Activated CD8-positive, alpha-beta T cell treated with anti-CD3 and anti-CD28 coated beads for 36 hours (primary cell): ENCODE results near the gene HLF. TPM values are rescaled to one million over a fixed set of nuclear protein-coding genes. Genes with fewer than 3 reads are reported as not detected.

Experiments
- ATAC-seq: fragments of 200-7000 bp; cut with Tn5 transposase; one replicate; pipeline ENCODE4 v1.10.0; 2021; ENCODE audit warnings: mild to moderate bottlenecking, moderate library complexity
- CTCF ChIA-PET: fragments of 350-600 bp; sonication (Branson Sonifier 250); formaldehyde crosslinking; loops from one replicate; lab custom pipeline; 2021; ENCODE audit warnings: antibody characterized with exemption; lab: Charles Lee
- POLR2A ChIA-PET: fragments of 350-600 bp; sonication (Branson Sonifier 250); formaldehyde crosslinking; loops from one replicate; lab custom pipeline; 2021; ENCODE audit warnings: antibody characterized with exemption; lab: Charles Lee
- DNase-seq: peaks from one replicate; pipeline ENCODE4 v3.0.0-alpha.2; 2020
- H3K27ac Mint-ChIP-seq: one replicate; pipeline ENCODE4 v1.8.0; 2021; ENCODE audit warnings: mild to moderate bottlenecking, mixed read lengths
- H3K27me3 Mint-ChIP-seq: one replicate; pipeline ENCODE4 v1.8.0; 2021; ENCODE audit warnings: mixed read lengths
- H3K36me3 Mint-ChIP-seq: one replicate; pipeline ENCODE4 v1.8.0; 2021; ENCODE audit warnings: low read depth, mixed read lengths
- H3K4me1 Mint-ChIP-seq: one replicate; pipeline ENCODE4 v1.8.0; 2021; ENCODE audit warnings: low read depth, mixed read lengths
- H3K4me3 Mint-ChIP-seq: one replicate; pipeline ENCODE4 v1.8.0; 2021; ENCODE audit warnings: mild to moderate bottlenecking, moderate library complexity, mixed read lengths
- H3K9me3 Mint-ChIP-seq: one replicate; pipeline ENCODE4 v1.8.0; 2021; ENCODE audit warnings: mixed read lengths
- intact Hi-C: fragments of 100-400 bp; cut with micrococcal nuclease; formaldehyde crosslinking; loops from one replicate; pipeline ENCODE4 v1.10.0; 2022
- total RNA-seq, 2 experiments: library from RNA; stranded (reverse); gene quantifications; one replicate each; pipeline ENCODE4 v1.2.3, GENCODE V29; 2021
- TF ChIP-seq, protein P1 (sequence below): fragments of 200-600 bp; IDR thresholded peaks from one replicate; pipeline ENCODE4 v1.8.0; 2022; ENCODE audit warnings: antibody characterized with exemption, mild to moderate bottlenecking

HLF gene
- total RNA-seq, 2 experiments from 2014 or later: 0.25 to 0.72 TPM

DNA sequence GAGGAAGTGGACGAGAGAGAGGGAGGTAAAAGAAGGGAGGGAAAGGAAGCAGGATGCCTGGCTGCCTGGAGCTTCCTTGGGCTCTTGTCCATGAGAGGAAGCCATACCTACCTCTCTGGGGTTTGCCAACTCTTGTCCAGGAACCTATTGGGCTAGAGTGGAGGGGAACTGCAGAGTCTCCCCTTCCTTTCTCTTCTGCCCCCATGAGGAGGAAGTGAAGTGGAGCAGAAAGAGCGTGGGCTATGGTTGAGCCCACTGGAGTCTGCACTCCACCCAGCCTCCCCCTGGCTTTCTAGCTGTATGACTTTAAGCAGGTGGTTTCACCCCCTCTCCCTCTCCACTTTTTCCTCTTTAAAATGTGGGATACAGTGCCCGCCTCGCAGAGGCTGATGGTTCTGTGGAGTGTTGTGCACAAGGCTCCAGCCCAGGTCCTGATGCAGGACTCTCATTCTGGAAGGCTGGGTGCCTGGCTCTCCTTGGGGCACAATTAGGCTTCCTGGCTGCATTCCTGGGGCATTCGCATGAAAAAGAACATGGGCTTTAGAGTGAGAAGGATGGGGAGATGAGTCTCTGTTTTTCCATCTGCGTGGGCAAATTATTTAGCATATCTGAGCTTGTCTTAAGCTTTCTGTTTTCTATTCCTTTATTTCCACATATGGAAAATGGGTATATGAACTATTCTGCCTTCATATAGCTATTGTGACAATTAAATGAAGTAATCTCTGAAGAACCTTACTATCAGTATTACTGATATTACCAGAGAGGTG lies 40.7 kb downstream of the HLF start:
- H3K27ac Mint-ChIP-seq: no peak overlapping the region
- DNase-seq (no peak), ATAC-seq (no peak)
- intact Hi-C loops: no loop called here
- no peak overlapping the region for H3K4me3 Mint-ChIP-seq
- ChIA-PET POLR2A (interaction anchor here (0.6 kb wide), 1 partner anchor 1783 kb away, joined by 3 read pairs; no protein-coding TSS in a partner anchor), CTCF (no interaction called here)
- TF ChIP-seq, protein P1, sequence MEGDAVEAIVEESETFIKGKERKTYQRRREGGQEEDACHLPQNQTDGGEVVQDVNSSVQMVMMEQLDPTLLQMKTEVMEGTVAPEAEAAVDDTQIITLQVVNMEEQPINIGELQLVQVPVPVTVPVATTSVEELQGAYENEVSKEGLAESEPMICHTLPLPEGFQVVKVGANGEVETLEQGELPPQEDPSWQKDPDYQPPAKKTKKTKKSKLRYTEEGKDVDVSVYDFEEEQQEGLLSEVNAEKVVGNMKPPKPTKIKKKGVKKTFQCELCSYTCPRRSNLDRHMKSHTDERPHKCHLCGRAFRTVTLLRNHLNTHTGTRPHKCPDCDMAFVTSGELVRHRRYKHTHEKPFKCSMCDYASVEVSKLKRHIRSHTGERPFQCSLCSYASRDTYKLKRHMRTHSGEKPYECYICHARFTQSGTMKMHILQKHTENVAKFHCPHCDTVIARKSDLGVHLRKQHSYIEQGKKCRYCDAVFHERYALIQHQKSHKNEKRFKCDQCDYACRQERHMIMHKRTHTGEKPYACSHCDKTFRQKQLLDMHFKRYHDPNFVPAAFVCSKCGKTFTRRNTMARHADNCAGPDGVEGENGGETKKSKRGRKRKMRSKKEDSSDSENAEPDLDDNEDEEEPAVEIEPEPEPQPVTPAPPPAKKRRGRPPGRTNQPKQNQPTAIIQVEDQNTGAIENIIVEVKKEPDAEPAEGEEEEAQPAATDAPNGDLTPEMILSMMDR: no peak
- H3K27me3 Mint-ChIP-seq: peaks cover 10% of the 10 kb centered on the region
- H3K36me3 Mint-ChIP-seq: no peaks in the 10 kb centered on the region
- no peaks in the 10 kb centered on the region for H3K9me3 Mint-ChIP-seq
- H3K4me1 Mint-ChIP-seq: no peaks in the 10 kb centered on the region

DNA sequence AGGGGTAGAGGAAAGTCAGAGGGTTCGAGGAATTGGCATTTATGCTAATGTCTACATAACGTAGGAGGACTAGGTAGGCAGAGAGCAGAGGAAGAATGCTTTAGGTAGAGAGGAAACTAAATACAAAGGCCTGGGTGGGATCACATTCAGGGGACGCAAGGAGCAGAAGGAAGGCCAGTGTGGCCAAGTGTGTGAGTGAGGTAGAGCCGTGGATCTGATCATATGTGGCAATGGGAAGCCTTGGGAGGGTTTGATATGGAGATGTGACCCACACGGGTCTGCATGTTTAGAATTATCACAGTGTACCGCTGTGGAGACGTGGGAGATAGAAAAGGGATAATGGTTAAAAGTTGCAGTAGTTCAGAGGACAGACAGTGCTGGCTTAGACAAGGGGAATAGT lies 43.1 kb downstream of the HLF start:
- no peaks in the 10 kb centered on the region for H3K9me3 Mint-ChIP-seq
- H3K4me3 Mint-ChIP-seq: no peak overlapping the region
- CTCF ChIA-PET: no interaction called here
- no peak for DNase-seq
- ATAC-seq: no peak
- TF ChIP-seq, protein P1: no peak
- H3K4me1 Mint-ChIP-seq: no peaks in the 10 kb centered on the region
- intact Hi-C loops: no loop called here
- no peaks in the 10 kb centered on the region for H3K36me3 Mint-ChIP-seq
- H3K27me3 Mint-ChIP-seq: peaks cover 13% of the 10 kb centered on the region
- POLR2A ChIA-PET: no interaction called here
- no peak overlapping the region for H3K27ac Mint-ChIP-seq

DNA sequence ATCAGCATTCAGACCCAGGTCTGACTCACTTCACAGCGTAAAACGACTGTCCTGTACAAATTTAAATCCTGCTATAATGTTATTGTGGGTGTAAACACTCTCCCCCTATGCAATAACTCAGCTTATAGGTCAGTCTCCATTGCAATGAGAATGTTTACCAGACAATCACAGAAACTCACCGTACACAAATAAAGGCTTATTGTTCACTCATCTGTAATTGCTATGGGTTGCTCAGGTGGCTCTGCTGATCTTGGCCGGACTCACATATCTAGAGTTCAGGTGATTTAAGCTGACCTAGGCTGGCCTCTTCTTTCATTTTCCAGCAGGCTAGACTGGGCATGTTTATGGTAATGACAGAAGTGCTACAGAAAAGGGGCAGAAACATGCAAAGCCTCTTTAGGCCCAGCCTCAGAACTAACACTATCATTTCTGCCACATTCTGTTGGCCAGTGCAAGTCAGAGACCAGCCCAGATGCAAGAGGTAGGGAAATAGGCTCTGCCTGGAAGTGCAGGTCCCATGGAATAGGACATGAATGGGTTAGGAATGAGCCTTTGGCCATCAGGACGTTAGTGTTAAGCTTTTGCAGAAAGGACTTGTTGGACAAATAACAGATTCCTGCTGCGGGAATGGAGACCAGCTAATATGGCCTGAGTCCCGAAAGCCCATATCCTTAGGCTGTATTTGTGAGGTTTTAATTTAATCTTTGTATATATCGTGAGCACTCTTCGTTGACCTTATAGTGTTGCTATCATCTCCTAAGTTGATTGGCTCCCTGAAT lies 44.0 kb downstream of the HLF start:
- Mint-ChIP-seq H3K9me3 (no peaks in the 10 kb centered on the region), H3K36me3 (no peaks in the 10 kb centered on the region), H3K27ac (no peak overlapping the region), H3K4me1 (no peaks in the 10 kb centered on the region), H3K4me3 (no peak overlapping the region), H3K27me3 (peaks cover 19% of the 10 kb centered on the region)
- ChIA-PET CTCF (interaction anchor here (1.2 kb wide), 1 partner anchor 66 kb away, joined by 3 read pairs; no protein-coding TSS in a partner anchor), POLR2A (no interaction called here)
- intact Hi-C loops: no loop called here
- ATAC-seq (no peak), DNase-seq (no peak)
- TF ChIP-seq, protein P1: no peak

DNA sequence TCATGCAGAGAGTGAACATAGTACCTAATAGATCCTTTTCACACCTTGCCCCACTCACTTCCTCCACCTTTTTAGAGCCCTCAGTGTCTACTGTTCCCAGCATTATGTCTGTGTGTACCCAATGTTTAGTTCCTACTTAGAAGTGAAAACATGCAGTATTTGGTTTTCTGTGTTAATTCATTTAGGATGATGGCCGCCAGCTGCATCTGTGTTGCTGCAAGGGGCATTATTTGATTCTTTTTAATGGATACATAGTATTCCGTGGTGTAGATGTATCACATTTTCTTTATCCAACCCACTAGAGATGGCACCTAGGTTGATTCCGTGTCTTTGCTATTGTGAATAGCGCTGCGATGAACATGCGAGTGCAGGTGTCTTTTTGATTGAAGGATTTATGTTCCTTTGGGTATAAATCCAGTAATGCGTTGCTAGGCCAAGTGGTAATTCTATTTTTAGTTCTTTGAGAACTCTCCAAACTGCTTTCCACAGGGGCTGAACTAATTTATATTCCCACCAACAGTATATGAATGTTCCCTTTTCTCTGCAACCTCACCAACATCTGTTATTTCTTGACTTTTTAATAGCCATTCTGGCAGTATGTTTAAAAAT lies 47.1 kb downstream of the HLF start:
- TF ChIP-seq, protein P1: no peak
- no peak for DNase-seq
- ATAC-seq: no peak
- POLR2A ChIA-PET: no interaction called here
- no peaks in the 10 kb centered on the region for H3K9me3 Mint-ChIP-seq
- peaks cover 15% of the 10 kb centered on the region for H3K27me3 Mint-ChIP-seq
- peaks cover 3% of the 10 kb centered on the region for H3K4me1 Mint-ChIP-seq
- no peak overlapping the region for H3K27ac Mint-ChIP-seq
- intact Hi-C loops: no loop called here
- no peaks in the 10 kb centered on the region for H3K36me3 Mint-ChIP-seq
- CTCF ChIA-PET: no interaction called here
- H3K4me3 Mint-ChIP-seq: no peak overlapping the region
